ENCODE results near the gene PARVG.

The PARVG gene, protein sequence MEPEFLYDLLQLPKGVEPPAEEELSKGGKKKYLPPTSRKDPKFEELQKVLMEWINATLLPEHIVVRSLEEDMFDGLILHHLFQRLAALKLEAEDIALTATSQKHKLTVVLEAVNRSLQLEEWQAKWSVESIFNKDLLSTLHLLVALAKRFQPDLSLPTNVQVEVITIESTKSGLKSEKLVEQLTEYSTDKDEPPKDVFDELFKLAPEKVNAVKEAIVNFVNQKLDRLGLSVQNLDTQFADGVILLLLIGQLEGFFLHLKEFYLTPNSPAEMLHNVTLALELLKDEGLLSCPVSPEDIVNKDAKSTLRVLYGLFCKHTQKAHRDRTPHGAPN

DNA sequence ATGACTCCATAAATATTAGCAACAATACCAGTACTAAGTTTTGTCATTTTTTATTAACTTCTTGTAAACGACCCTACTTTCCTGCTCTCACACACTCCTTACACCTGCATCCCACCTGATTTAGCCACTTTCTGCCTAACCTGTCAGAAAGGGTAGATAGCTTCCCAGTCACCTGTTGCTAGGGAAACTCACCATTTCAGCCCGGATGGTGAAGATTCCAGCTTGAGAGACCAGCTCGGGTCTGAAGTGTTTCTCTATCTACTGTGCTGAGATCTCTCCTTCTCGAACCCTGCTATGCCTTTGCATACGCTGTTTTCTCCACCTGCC lies at the start of gene PARVG:
PARVG (plus strand) TSS at position 220 of the 327 bp plus-strand sequence. CDS start 2,405 bp downstream, outside the sequence.
- TF ChIP-seq, protein P1, sequence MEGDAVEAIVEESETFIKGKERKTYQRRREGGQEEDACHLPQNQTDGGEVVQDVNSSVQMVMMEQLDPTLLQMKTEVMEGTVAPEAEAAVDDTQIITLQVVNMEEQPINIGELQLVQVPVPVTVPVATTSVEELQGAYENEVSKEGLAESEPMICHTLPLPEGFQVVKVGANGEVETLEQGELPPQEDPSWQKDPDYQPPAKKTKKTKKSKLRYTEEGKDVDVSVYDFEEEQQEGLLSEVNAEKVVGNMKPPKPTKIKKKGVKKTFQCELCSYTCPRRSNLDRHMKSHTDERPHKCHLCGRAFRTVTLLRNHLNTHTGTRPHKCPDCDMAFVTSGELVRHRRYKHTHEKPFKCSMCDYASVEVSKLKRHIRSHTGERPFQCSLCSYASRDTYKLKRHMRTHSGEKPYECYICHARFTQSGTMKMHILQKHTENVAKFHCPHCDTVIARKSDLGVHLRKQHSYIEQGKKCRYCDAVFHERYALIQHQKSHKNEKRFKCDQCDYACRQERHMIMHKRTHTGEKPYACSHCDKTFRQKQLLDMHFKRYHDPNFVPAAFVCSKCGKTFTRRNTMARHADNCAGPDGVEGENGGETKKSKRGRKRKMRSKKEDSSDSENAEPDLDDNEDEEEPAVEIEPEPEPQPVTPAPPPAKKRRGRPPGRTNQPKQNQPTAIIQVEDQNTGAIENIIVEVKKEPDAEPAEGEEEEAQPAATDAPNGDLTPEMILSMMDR (IDR thresholded peaks at IDR 0.05; ENCODE audit: low read depth, low read length), result no peak
- H3K9me3 ChIP-seq (ENCODE audit: severe bottlenecking), result no peaks in the 10 kb centered on the region
- H3K27me3 ChIP-seq (ENCODE audit: insufficient read depth, low read depth, severe bottlenecking), result no peaks in the 10 kb centered on the region
- no peak within 1 kb of the TSS for H3K27ac ChIP-seq
- no peaks in the 10 kb centered on the region for H3K36me3 ChIP-seq
- no peak within 1 kb of the TSS for H3K4me3 ChIP-seq (ENCODE audit: low read depth, low read length)
- DNase-seq, result no peak

DNA sequence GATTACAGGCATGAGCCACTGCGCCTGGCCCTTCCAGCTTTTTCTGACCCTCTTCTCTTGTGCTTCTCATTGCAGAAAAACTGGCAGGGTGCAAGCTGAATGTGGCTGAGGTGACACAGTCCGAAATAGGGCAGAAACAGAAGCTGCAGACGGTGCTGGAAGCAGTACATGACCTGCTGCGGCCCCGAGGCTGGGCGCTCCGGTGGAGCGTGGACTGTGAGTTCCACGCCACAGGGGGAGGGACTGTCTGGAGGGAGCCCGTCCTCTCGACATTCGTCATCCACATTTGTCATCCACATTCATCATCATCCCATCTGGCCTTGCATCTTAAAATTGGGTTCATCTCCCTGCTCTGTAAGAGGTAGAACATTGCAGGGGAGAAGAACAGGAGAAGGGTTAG lies 49.3 kb upstream of the PARVG start:
- no peaks in the 10 kb centered on the region for H3K27me3 ChIP-seq (ENCODE audit: insufficient read depth, low read depth, severe bottlenecking)
- peaks cover 14% of the 10 kb centered on the region for H3K9me3 ChIP-seq (ENCODE audit: severe bottlenecking)
- no peaks in the 10 kb centered on the region for H3K36me3 ChIP-seq
- TF ChIP-seq, protein P1 (IDR thresholded peaks at IDR 0.05; ENCODE audit: low read depth, low read length), result no peak
- DNase-seq, result no peak
- H3K4me3 ChIP-seq (ENCODE audit: low read depth, low read length), result no peak overlapping the region
- no peak overlapping the region for H3K27ac ChIP-seq

DNA sequence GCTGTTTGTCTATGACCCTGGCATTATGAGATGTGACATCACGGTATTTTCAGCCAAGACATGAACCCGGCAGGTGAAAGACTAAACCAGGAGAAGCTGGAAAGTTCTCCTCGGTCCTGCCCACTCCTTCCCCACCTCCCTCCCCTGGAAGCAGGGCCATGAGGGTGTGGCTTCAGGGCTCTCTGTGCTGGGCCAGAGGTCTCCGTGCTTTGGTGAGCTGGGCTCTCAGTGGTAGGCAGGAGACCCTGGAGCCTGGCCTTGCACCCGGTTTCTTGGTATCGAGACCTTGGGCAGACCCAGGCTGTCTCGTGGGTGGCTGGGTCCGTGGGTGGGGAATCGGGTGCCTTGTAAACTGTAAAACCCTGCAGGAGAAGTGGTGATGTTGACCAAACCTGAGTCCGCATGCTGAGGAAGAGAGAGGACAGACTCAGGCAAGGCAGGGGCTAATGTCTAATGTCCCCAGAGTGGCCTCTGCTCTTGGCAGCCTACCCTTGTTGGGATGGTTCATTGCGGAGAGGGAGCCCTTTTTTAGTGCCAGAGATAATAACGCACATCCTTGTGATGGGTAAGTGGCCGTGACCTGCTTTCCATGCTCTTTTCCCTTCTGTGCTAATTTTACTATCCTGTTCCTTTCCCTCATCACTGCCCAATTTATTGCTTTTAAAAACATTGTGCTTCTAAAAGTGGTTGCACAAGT lies 48.6 kb upstream of the PARVG start:
- no peaks in the 10 kb centered on the region for H3K27me3 ChIP-seq (ENCODE audit: insufficient read depth, low read depth, severe bottlenecking)
- no peaks in the 10 kb centered on the region for H3K36me3 ChIP-seq
- H3K4me3 ChIP-seq (ENCODE audit: low read depth, low read length), result no peak overlapping the region
- H3K27ac ChIP-seq, result no peak overlapping the region
- TF ChIP-seq, protein P1 (IDR thresholded peaks at IDR 0.05; ENCODE audit: low read depth, low read length), result no peak
- H3K9me3 ChIP-seq (ENCODE audit: severe bottlenecking), result peaks cover 10% of the 10 kb centered on the region
- DNase-seq, result no peak

DNA sequence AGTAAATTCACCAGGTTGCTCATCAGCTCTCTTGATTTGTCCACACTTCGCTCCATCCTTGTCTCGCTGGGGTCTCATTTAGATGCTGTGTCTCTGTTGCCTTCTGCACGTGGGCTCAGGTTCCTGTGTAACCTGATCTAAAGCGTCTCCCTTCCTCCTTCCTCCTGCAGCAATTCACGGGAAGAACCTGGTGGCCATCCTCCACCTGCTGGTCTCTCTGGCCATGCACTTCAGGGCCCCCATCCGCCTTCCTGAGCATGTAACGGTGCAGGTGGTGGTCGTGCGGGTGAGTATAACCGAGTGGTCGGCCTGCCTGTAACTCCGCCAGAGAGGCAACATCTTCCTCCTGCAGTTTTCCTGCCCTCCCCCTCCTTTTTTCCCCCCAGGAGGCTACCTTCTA lies 48.0 kb upstream of the PARVG start:
- Histone ChIP-seq H3K4me3 (ENCODE audit: low read depth, low read length) (no peak overlapping the region), H3K27me3 (ENCODE audit: insufficient read depth, low read depth, severe bottlenecking) (no peaks in the 10 kb centered on the region), H3K9me3 (ENCODE audit: severe bottlenecking) (peaks cover 9% of the 10 kb centered on the region), H3K36me3 (no peaks in the 10 kb centered on the region), H3K27ac (no peak overlapping the region)
- no peak for DNase-seq
- TF ChIP-seq, protein P1 (IDR thresholded peaks at IDR 0.05; ENCODE audit: low read depth, low read length), result 0 out of 2 replicates have a peak, but pooled peaks have one; percentile 6

DNA sequence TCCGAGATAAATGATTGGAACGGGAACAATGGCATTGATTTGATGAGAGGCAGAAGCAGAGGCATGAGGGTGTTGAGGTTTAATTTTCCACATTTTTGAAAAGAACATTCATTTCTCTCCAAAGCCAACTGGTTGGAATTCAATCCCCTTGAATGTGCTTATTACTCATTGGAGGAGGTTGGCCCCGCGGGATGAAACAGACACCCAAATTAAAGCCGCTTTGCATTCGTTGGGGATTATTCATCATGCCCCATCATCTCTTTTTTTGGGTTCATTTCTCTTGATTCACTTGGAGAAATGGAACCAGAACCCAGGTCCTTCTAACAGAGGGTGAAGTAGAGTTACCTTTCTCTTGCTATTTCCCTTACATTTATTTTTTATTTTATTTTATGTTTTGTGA lies 47.6 kb upstream of the PARVG start:
- no peaks in the 10 kb centered on the region for H3K36me3 ChIP-seq
- TF ChIP-seq, protein P1 (IDR thresholded peaks at IDR 0.05; ENCODE audit: low read depth, low read length), result no peak
- H3K27me3 ChIP-seq (ENCODE audit: insufficient read depth, low read depth, severe bottlenecking), result no peaks in the 10 kb centered on the region
- DNase-seq, result no peak
- no peak overlapping the region for H3K4me3 ChIP-seq (ENCODE audit: low read depth, low read length)
- H3K9me3 ChIP-seq (ENCODE audit: severe bottlenecking), result peaks cover 7% of the 10 kb centered on the region
- no peak overlapping the region for H3K27ac ChIP-seq
